GM19467 (cell line): ENCODE data around the gene CRKL.

ENCODE experiments used
- ATAC-seq: cut with Tn5 transposase; IDR thresholded peaks from one replicate; pipeline ENCODE4 v1.9.1; 2021; ENCODE audit warnings: mild to moderate bottlenecking, moderate library complexity; ENCODE audit not compliant: unreplicated experiment

The CRKL gene

GRCh38 chr22:20994902-20995241, 77.7 kb downstream of the CRKL start:
- ATAC-seq: no peak

DNA sequence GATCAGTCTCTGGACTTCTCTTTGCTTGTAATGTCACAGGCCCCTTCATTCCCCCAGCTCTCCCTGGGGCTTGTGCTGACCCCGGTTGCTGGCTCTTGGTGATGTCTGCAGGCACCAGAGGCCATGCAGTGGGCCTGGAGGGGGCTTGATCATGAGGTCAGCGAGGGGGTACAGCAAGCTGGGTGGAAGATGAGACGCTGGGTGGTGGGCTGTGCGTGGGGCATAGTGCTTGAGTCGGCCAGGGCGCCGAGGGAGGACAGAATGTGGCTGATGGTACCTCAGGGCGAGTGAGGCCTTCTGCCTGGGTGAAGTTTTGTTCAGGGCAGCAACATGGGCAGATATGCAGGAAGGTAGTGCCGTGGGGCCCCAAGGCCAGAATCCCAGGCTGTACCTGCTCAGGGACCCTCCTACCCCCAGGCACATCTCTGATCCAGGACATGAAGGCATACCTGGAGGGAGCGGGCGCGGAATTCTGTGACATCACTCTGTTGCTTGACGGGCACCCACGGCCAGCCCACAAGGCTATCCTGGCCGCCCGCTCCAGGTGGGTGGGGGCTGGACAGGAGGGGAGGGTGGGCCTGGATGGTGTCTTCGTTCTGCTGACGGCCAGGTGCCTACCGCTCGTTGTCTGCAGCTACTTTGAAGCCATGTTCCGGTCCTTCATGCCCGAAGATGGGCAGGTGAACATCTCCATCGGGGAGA, 78.3 kb downstream of the CRKL start:
- ATAC-seq: no peak

- no peak for ATAC-seq
Observed at GRCh38 chr22:20996031-20996410, 78.8 kb downstream of the CRKL start.

DNA sequence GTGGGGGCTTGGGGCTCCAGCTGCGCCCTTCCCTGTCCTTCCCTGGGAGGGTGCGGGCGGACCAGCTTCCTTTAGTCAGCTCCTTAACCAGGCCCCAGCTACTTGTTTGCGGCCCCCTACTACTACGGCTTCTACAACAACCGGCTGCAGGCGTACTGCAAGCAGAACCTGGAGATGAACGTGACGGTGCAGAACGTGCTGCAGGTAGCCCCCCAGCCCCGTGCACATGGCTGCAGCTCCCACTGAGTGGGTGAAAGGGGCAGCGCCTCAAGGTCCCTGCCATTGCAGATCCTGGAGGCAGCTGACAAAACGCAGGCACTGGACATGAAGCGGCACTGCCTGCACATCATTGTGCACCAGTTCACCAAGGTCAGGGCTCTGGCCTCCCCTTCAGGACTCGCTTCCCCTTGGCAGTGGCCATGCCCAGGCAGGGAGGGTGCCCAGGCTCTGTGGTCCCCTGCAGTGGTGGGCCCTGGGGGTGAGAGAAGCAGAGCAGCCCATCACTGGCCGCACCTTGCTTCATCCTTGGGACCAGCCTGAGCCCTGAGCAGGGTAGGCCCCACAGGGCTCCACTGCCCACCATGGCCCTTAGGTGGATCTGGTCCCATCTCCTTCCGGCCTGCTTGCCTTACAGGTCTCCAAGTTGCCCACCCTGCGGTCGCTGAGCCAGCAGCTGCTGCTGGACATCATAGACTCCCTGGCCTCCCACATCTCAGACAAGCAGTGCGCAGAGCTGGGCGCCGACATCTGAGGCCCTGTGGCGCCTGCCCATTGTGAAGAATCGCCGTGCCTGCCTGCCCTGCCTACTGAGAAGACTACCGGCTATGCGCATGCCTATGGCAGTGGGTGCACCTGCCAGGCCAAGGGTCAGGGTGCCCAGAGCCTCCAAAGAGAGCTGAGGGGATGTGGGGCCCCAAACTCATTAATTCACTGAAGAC, 79.7 kb downstream of the CRKL start:
- ATAC-seq: no peak

GRCh38 chr22:20997536-20998257, 80.5 kb downstream of the CRKL start:
- no peak for ATAC-seq

- no peak for ATAC-seq
Observed at GRCh38 chr22:20998411-20999336, 81.5 kb downstream of the CRKL start.

GRCh38 chr22:20999350-21000206, 82.4 kb downstream of the CRKL start:
- no peak for ATAC-seq

GRCh38 chr22:21000207-21000986, 83.2 kb downstream of the CRKL start:
- no peak for ATAC-seq

GRCh38 chr22:21000987-21001600, 83.9 kb downstream of the CRKL start:
- peak; percentile 4 for ATAC-seq

GRCh38 chr22:21001601-21002325, 84.6 kb downstream of the CRKL start, which contains the start of gene THAP7:
Gene THAP7 (minus strand): TSS chr22:21002118. CDS start chr22:21001911, 207 bp downstream.
- ATAC-seq: peak; percentile 77
